ENCODE results near the gene CNTN4. TPM values are rescaled to one million over a fixed set of nuclear protein-coding genes. Genes with fewer than 3 reads are reported as not detected.

CNTN4 gene
- polyA plus RNA-seq, 1 donor (not counting 4 experiments of a cell fraction or from before 2014, with no cell fraction given): not detected

DNA sequence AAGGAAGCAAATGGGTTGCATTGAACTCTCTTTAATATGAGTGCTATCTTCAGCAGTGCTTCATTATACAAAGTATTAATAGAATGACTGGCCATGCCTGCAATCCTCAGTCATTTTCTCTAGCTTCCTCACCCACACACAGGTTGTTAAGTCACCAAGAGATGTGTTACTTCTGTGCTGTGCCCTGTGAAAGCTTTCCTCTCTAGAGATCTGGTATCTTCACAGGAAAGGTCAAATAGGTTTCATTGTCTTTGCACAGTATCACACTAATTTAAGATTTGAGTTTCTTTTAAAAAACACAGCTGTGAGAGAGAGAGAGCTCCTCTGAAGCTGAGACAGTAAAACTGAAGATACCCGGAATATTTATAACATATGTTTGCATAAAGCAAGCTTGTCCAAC lies 278.6 kb downstream of the CNTN4 start:
- Histone ChIP-seq H3K27me3 (ENCODE audit: control insufficient read depth, extremely low read depth, insufficient read depth, low read length) (no peaks in the 10 kb centered on the region), H3K36me3 (ENCODE audit: control insufficient read depth in 2 of 2, extremely low read depth in 1 of 2, insufficient read depth in 2 of 2, low read length in 2 of 2) (no peaks in the 10 kb centered on the region), H3K9me1 (ENCODE audit: control insufficient read depth, extremely low read depth, insufficient read depth, low read length) (no peaks in the 10 kb centered on the region), H3K9me3 (ENCODE audit: control insufficient read depth, low read depth, low read length) (no peaks in the 10 kb centered on the region), H3K4me2 (ENCODE audit: control insufficient read depth, extremely low read depth, insufficient read depth, low read depth, low read length) (no peak overlapping the region), H3K4me1 (ENCODE audit: control insufficient read depth, extremely low read depth, insufficient read depth, low read length) (no peaks in the 10 kb centered on the region), H3K27ac (ENCODE audit: control insufficient read depth, insufficient read depth, low read length) (no peak overlapping the region), H2AFZ (ENCODE audit: control insufficient read depth, low read length) (no peak overlapping the region), H3K9ac (ENCODE audit: control insufficient read depth, extremely low read depth, insufficient read depth, low read length) (no peak overlapping the region), H4K20me1 (ENCODE audit: control insufficient read depth, extremely low read depth, insufficient read depth, low read length) (no peaks in the 10 kb centered on the region), H3K4me3 (ENCODE audit: control insufficient read depth in 2 of 3, extremely low read depth in 1 of 3, insufficient read depth in 2 of 3, low read depth in 1 of 3, low read length in 3 of 3) (no peak overlapping the region), H3K79me2 (ENCODE audit: control insufficient read depth, insufficient read depth, low read length) (no peaks in the 10 kb centered on the region)
- dilution Hi-C loops (cut with MboI; ENCODE audit: extremely low pct_ligation_motif_present, low sequenced_read_pairs): no loop called here
- FAIRE-seq (no peak), DNase-seq (ENCODE audit: low read depth, low spot score) (no peak)
- TF ChIP-seq EZH2 (IDR thresholded peaks at IDR 0.05; ENCODE audit: low read length): no peak
- TF ChIP-seq, protein P1, sequence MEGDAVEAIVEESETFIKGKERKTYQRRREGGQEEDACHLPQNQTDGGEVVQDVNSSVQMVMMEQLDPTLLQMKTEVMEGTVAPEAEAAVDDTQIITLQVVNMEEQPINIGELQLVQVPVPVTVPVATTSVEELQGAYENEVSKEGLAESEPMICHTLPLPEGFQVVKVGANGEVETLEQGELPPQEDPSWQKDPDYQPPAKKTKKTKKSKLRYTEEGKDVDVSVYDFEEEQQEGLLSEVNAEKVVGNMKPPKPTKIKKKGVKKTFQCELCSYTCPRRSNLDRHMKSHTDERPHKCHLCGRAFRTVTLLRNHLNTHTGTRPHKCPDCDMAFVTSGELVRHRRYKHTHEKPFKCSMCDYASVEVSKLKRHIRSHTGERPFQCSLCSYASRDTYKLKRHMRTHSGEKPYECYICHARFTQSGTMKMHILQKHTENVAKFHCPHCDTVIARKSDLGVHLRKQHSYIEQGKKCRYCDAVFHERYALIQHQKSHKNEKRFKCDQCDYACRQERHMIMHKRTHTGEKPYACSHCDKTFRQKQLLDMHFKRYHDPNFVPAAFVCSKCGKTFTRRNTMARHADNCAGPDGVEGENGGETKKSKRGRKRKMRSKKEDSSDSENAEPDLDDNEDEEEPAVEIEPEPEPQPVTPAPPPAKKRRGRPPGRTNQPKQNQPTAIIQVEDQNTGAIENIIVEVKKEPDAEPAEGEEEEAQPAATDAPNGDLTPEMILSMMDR (optimal IDR thresholded peaks at IDR 0.05 in 1 of 3, IDR thresholded peaks at IDR 0.05 in 1 of 3, conservative IDR thresholded peaks at IDR 0.05 in 1 of 3; ENCODE audit: extremely low read depth in 1 of 3, insufficient read depth in 2 of 3, low read length in 3 of 3): no peak

DNA sequence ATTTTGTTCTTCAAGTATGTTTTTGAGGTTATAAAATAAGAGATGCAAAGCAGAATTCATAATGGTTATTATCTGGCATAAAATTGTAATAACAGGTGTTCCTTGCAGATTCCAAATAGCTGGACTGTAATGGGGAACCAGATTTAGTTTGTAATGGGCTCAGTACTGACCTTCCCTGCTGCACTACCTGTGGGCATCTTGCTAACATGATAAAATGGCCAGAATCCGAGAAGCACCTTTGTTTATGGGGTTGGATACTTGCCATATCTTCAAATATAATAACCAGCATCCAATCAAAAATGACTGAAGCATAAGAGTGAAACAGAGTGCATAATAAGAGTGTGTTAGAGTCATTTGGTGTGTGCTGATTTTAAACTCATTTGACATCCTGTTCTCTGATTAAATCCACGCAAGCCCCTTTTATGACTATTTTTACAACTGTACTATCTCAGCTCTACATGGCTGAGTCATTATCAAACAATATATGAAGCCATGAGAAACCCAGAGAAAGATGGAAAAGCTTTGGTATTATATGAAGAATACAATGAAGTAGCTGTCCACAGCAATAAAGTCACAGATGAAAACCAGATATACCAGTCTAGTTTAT lies 292.4 kb downstream of the CNTN4 start:
- Histone ChIP-seq H3K9me3 (ENCODE audit: control insufficient read depth, low read depth, low read length) (no peaks in the 10 kb centered on the region), H3K4me3 (ENCODE audit: control insufficient read depth in 2 of 3, extremely low read depth in 1 of 3, insufficient read depth in 2 of 3, low read depth in 1 of 3, low read length in 3 of 3) (no peak overlapping the region), H2AFZ (ENCODE audit: control insufficient read depth, low read length) (no peak overlapping the region), H4K20me1 (ENCODE audit: control insufficient read depth, extremely low read depth, insufficient read depth, low read length) (no peaks in the 10 kb centered on the region), H3K27ac (ENCODE audit: control insufficient read depth, insufficient read depth, low read length) (no peak overlapping the region), H3K4me1 (ENCODE audit: control insufficient read depth, extremely low read depth, insufficient read depth, low read length) (no peaks in the 10 kb centered on the region), H3K9me1 (ENCODE audit: control insufficient read depth, extremely low read depth, insufficient read depth, low read length) (no peaks in the 10 kb centered on the region), H3K27me3 (ENCODE audit: control insufficient read depth, extremely low read depth, insufficient read depth, low read length) (no peaks in the 10 kb centered on the region), H3K4me2 (ENCODE audit: control insufficient read depth, extremely low read depth, insufficient read depth, low read depth, low read length) (no peak overlapping the region), H3K36me3 (ENCODE audit: control insufficient read depth in 2 of 2, extremely low read depth in 1 of 2, insufficient read depth in 2 of 2, low read length in 2 of 2) (no peaks in the 10 kb centered on the region), H3K9ac (ENCODE audit: control insufficient read depth, extremely low read depth, insufficient read depth, low read length) (no peak overlapping the region), H3K79me2 (ENCODE audit: control insufficient read depth, insufficient read depth, low read length) (no peaks in the 10 kb centered on the region)
- DNase-seq (ENCODE audit: low read depth, low spot score) (no peak), FAIRE-seq (no peak)
- no peak for TF ChIP-seq EZH2 (IDR thresholded peaks at IDR 0.05; ENCODE audit: low read length)
- TF ChIP-seq, protein P1 (optimal IDR thresholded peaks at IDR 0.05 in 1 of 3, IDR thresholded peaks at IDR 0.05 in 1 of 3, conservative IDR thresholded peaks at IDR 0.05 in 1 of 3; ENCODE audit: extremely low read depth in 1 of 3, insufficient read depth in 2 of 3, low read length in 3 of 3): no peak
- dilution Hi-C loops (cut with MboI; ENCODE audit: extremely low pct_ligation_motif_present, low sequenced_read_pairs): no loop called here

Data from keratinocyte (primary cell).